HepG2 (cell line): ENCODE results near the gene TBC1D1. TPM values are rescaled to one million over a fixed set of nuclear protein-coding genes. Genes with fewer than 3 reads are reported as not detected.

Source experiments
- ATAC-seq: fragments of 200-7000 bp; cut with Tn5 transposase; 3 replicates; pipeline ENCODE4 v1.9.1; 2020; ENCODE audit warnings: mild to moderate bottlenecking, moderate library complexity
- BruUV-seq: library from RNA; stranded (reverse); fragments of 400-500 nt; replicated peaks from 2 replicates; lab custom pipeline; 2021; lab: Mats Ljungman, UMichigan
- CTCF ChIA-PET: fragments of 300-600 bp; formaldehyde crosslinking; extraction: SDS; loops from one replicate; lab custom pipeline; 2021; ENCODE audit warnings: low total read pairs, inconsistent platforms, low intra/inter-chr PET ratio; lab: Yijun Ruan, JAX
- POLR2A ChIA-PET: fragments of 350-600 bp; sonication (Branson Sonifier 250); formaldehyde crosslinking; loops from one replicate; lab custom pipeline; 2020; ENCODE audit warnings: antibody characterized with exemption, inconsistent platforms; lab: Yijun Ruan, JAX
- DNase-seq: peaks from one replicate; pipeline ENCODE4 v3.0.0-alpha.2; 2015; ENCODE audit warnings: low spot score
- FAIRE-seq: peaks from 3 replicates; lab custom pipeline; 2011; peaks lifted over from hg19 to GRCh38; lab: Jason Lieb, UNC
- H2AFZ ChIP-seq: one replicate; pipeline ENCODE4 v1.6.1; 2011; ENCODE audit warnings: low read length, inconsistent platforms
- H3K27ac ChIP-seq: fragments of 300-600 bp; 3 replicates; pipeline ENCODE4 v1.8.0; 2011; ENCODE audit warnings: mixed run types, mild to moderate bottlenecking, mixed read lengths, low read length, inconsistent platforms; ENCODE audit not compliant: insufficient read depth; ENCODE audit errors: extremely low read length
- H3K27me3 ChIP-seq, 2 experiments: fragments of 200-600 bp in 1 of 2; 2 replicates in 1 of 2; 3 replicates in 1 of 2; pipeline versions ENCODE4 v1.6.0 to v1.8.0; 2011; ENCODE audit warnings: low read length in 2 of 2, mild to moderate bottlenecking in 2 of 2, moderate library complexity in 2 of 2, inconsistent platforms in 1 of 2; ENCODE audit not compliant: insufficient read depth in 2 of 2, control insufficient read depth in 1 of 2
- H3K36me3 ChIP-seq, 2 experiments: fragments of 200-600 bp in 1 of 2; replicated peaks in 1 of 2; 2 replicates in 1 of 2; 3 replicates in 1 of 2; pipeline versions ENCODE4 v1.5.1 to v1.8.0; 2011; ENCODE audit warnings: low read length in 2 of 2, inconsistent platforms in 1 of 2; ENCODE audit not compliant: insufficient read depth in 2 of 2, control insufficient read depth in 1 of 2
- H3K4me1 ChIP-seq: 2 replicates; pipeline ENCODE4 v1.5.1; 2012; ENCODE audit warnings: low read length, inconsistent platforms; ENCODE audit not compliant: insufficient read depth
- H3K4me2 ChIP-seq: 2 replicates; pipeline ENCODE4 v1.6.0; 2011; ENCODE audit warnings: low read depth, low read length, inconsistent platforms
- H3K4me3 ChIP-seq, 3 experiments: fragments of 200-600 bp in 1 of 3; sonication (generic), shearing (Covaris generic) in 1 of 3; replicated peaks in 1 of 3; 2 replicates each; pipeline ENCODE4 v1.5.1; 2011 to 2016; ENCODE audit warnings: low read length in 3 of 3, inconsistent platforms in 2 of 3, low read depth in 2 of 3, mild to moderate bottlenecking in 2 of 3, control low read depth in 1 of 3, mixed read lengths in 1 of 3; ENCODE audit not compliant: insufficient read depth in 1 of 3
- H3K79me2 ChIP-seq: one replicate; pipeline ENCODE4 v1.6.1; 2011; ENCODE audit warnings: low read length, inconsistent platforms; ENCODE audit not compliant: insufficient read depth
- H3K9ac ChIP-seq: 2 replicates; pipeline ENCODE4 v1.6.0; 2011; ENCODE audit warnings: mild to moderate bottlenecking, low read depth, low read length, inconsistent platforms; ENCODE audit not compliant: insufficient read depth
- H3K9me3 ChIP-seq: 2 replicates; pipeline ENCODE4 v1.5.1; 2012; ENCODE audit warnings: mild to moderate bottlenecking, low read length
- H4K20me1 ChIP-seq: 2 replicates; pipeline ENCODE4 v1.6.0; 2011; ENCODE audit warnings: inconsistent platforms, mild to moderate bottlenecking, low read length, moderate library complexity; ENCODE audit not compliant: insufficient read depth
- CBFB ChIP-seq: sonication (generic); formaldehyde crosslinking; IDR thresholded peaks from 2 replicates; pipeline ENCODE4 v1.4.0; 2020; ENCODE audit warnings: missing genetic modification reagents
- CBX2 ChIP-seq, 2 experiments: fragments of 200-600 bp in 1 of 2; sonication (generic); formaldehyde crosslinking in 1 of 2; IDR thresholded peaks; 2 replicates each; pipeline versions ENCODE4 v1.7.0 to v1.8.1; 2018 to 2022; ENCODE audit warnings: low read depth in 2 of 2, low read length in 1 of 2, mild to moderate bottlenecking in 1 of 2, missing genetic modification reagents in 1 of 2
- DMAP1 ChIP-seq: IDR thresholded peaks from 2 replicates; pipeline ENCODE4 v1.6.1; 2016
- EP300 ChIP-seq, 3 experiments: sonication (generic) in 1 of 3; formaldehyde crosslinking in 1 of 3; IDR thresholded peaks; 2 replicates each; pipeline versions ENCODE4 v1.5.1 to v1.6.1; 2011 to 2020; ENCODE audit warnings: low read depth in 2 of 3, low read length in 2 of 3, borderline replicate concordance in 1 of 3, improper control_type of control experiment in 1 of 3, mild to moderate bottlenecking in 1 of 3, missing genetic modification reagents in 1 of 3, moderate library complexity in 1 of 3
- GATAD2A ChIP-seq: IDR thresholded peaks from 2 replicates; pipeline ENCODE4 v1.6.1; 2016
- GFI1 ChIP-seq: sonication (generic); formaldehyde crosslinking; IDR thresholded peaks from 2 replicates; pipeline ENCODE4 v1.5.0; 2020; ENCODE audit warnings: missing genetic modification reagents, mild to moderate bottlenecking, borderline replicate concordance
- KLF16 ChIP-seq, 2 experiments: sonication (generic) in 1 of 2; formaldehyde crosslinking in 1 of 2; IDR thresholded peaks; 2 replicates each; pipeline versions ENCODE4 v1.6.1 to v1.8.0; 2016 to 2023; ENCODE audit warnings: missing genetic modification reagents in 2 of 2, missing compliant biosample characterization in 1 of 2
- PRPF4 ChIP-seq: fragments of 200-400 bp; formaldehyde crosslinking; IDR thresholded peaks from 2 replicates; pipeline ENCODE4 v1.6.1; 2016; ENCODE audit warnings: low read length, low read depth; ENCODE audit not compliant: poor library complexity, severe bottlenecking
- RFX3 ChIP-seq: IDR thresholded peaks from 2 replicates; pipeline ENCODE4 v1.6.1; 2016; ENCODE audit warnings: missing biosample characterization, missing genetic modification reagents
- ZBTB20 ChIP-seq: sonication (generic); formaldehyde crosslinking; IDR thresholded peaks from 2 replicates; pipeline ENCODE4 v1.8.1; 2023; ENCODE audit warnings: missing genetic modification reagents, low read depth, mild to moderate bottlenecking, borderline replicate concordance
- ZBTB37 ChIP-seq: sonication (generic); formaldehyde crosslinking; IDR thresholded peaks from 2 replicates; pipeline ENCODE4 v1.4.0; 2020; ENCODE audit warnings: mild to moderate bottlenecking, missing genetic modification reagents
- ZNF207 ChIP-seq: fragments of 450-650 bp; IDR thresholded peaks from 2 replicates; pipeline ENCODE4 v1.6.1; 2016; ENCODE audit warnings: antibody characterized with exemption, borderline replicate concordance
- ZNF331 ChIP-seq: sonication (generic); formaldehyde crosslinking; IDR thresholded peaks from 2 replicates; pipeline ENCODE4 v1.4.0; 2020; ENCODE audit warnings: missing genetic modification reagents
- ZNF431 ChIP-seq: sonication (generic); formaldehyde crosslinking; IDR thresholded peaks from 2 replicates; pipeline ENCODE4 v1.9.0; 2022; ENCODE audit warnings: missing genetic modification reagents, low read depth, mild to moderate bottlenecking, borderline replicate concordance
- ZNF563 ChIP-seq: sonication (generic); formaldehyde crosslinking; IDR thresholded peaks from 2 replicates; pipeline ENCODE4 v1.8.0; 2022; ENCODE audit warnings: mild to moderate bottlenecking, moderate library complexity, missing genetic modification reagents
- ZNF607 ChIP-seq: sonication (generic); formaldehyde crosslinking; IDR thresholded peaks from 2 replicates; pipeline ENCODE4 v1.5.1; 2020; ENCODE audit warnings: missing genetic modification reagents, mild to moderate bottlenecking, borderline replicate concordance
- ZNF639 ChIP-seq: conservative IDR thresholded peaks from 2 replicates; pipeline ENCODE4 v1.6.1; 2018; ENCODE audit warnings: missing genetic modification reagents
- ZNF703 ChIP-seq: sonication (generic); formaldehyde crosslinking; IDR thresholded peaks from 2 replicates; pipeline ENCODE4 v1.5.1; 2020; ENCODE audit warnings: missing genetic modification reagents, mild to moderate bottlenecking, moderate library complexity, borderline replicate concordance
- ZNF788 ChIP-seq: sonication (generic); formaldehyde crosslinking; IDR thresholded peaks from 2 replicates; pipeline ENCODE4 v1.5.0; 2020; ENCODE audit warnings: mild to moderate bottlenecking, missing genetic modification reagents, borderline replicate concordance
- in situ Hi-C: cut with HindIII; loops from 2 replicates; pipeline ENCODE4 v1.10.0; 2017; ENCODE audit warnings: low pct_unique_long_range_greater_than_20kb; ENCODE audit not compliant: extremely low pct_ligation_motif_present
- intact Hi-C: fragments of 100-400 bp; cut with micrococcal nuclease; formaldehyde crosslinking; loops from one replicate; pipeline ENCODE4 v1.10.0; 2022; ENCODE audit not compliant: unreplicated experiment
- polyA plus RNA-seq, 8 experiments: library from polyadenylated mRNA; depleted of rRNA in 3 of 8; stranded (reverse) in 7 of 8; unstranded in 1 of 8; fragments of >200 nt; fragmentation: Illumina TruSeq in 4 of 8; extraction: Trizol in 4 of 8; gene quantifications; 2 replicates each; pipeline versions ENCODE4 v1.2.1 to v1.2.3, GENCODE V29; 2011 to 2016; ENCODE audit warnings: low read depth in 4 of 8, missing spikeins in 1 of 8, mixed read lengths in 1 of 8; ENCODE audit not compliant: insufficient read depth in 1 of 8
- total RNA-seq, 5 experiments: library from RNA; depleted of rRNA; stranded (reverse); fragments of >200 nt; fragmentation: Illumina TruSeq; extraction: Trizol; gene quantifications; 2 replicates each; pipeline ENCODE4 v1.2.3, GENCODE V29; 2016; ENCODE audit warnings: low read depth in 1 of 5

TBC1D1 gene
- total and polyA plus RNA-seq, 2 of the 13 experiments (the other 11 are each of a cell fraction or from before 2014, with no cell fraction given): 37.3 to 62.8 TPM

- no peak for TF ChIP-seq EP300 (IDR thresholded peaks at IDR 0.05; ENCODE audit: low read depth in 2 of 2, low read length in 2 of 2)
- TF ChIP-seq EP300 (CRISPR knock-in tag; IDR thresholded peaks at IDR 0.05; ENCODE audit: borderline replicate concordance): no peak
- no peak for TF ChIP-seq ZNF703 (CRISPR knock-in tag)
- no peak for TF ChIP-seq KLF16 (CRISPR knock-in tag; IDR thresholded peaks at IDR 0.05)
- TF ChIP-seq ZNF331: no peak
- TF ChIP-seq ZNF563 (CRISPR knock-in tag): no peak
- no peak for TF ChIP-seq ZNF207
- no peak for TF ChIP-seq GFI1
- TF ChIP-seq ZNF639 (CRISPR knock-in tag): no peak
- TF ChIP-seq PRPF4: no peak
- TF ChIP-seq RFX3: no peak
- no peak for TF ChIP-seq ZNF788
- TF ChIP-seq DMAP1 (CRISPR knock-in tag): no peak
- TF ChIP-seq ZBTB20: no peak
These were observed 255.5 kb downstream of the TBC1D1 start (continued) for GRCh38 chr4:38146383-38146782.

GRCh38 chr4:38149472-38149996 is 258.6 kb downstream of the TBC1D1 start:
- Histone ChIP-seq H3K27me3 (no peaks in the 10 kb centered on the region), H3K4me2 (no peak overlapping the region), H3K9me3 (no peaks in the 10 kb centered on the region), H3K36me3 (no peaks in the 10 kb centered on the region), H3K9ac (no peak overlapping the region), H3K4me3 (no peak overlapping the region), H3K79me2 (no peaks in the 10 kb centered on the region), H3K27ac (no peak overlapping the region), H3K4me1 (peaks cover 28% of the 10 kb centered on the region), H2AFZ (peak overlapping the region; percentile 32), H4K20me1 (no peaks in the 10 kb centered on the region)
- in situ Hi-C loops (no loop called here), intact Hi-C loops (no loop called here)
- FAIRE-seq: no peak
- TF ChIP-seq GATAD2A (no peak), ZNF431 (CRISPR knock-in tag) (no peak), ZNF607 (no peak), ZBTB37 (CRISPR knock-in tag) (no peak), CBFB (CRISPR knock-in tag) (no peak), CBX2 (IDR thresholded peaks at IDR 0.05; ENCODE audit: low read depth, low read length) (no peak), CBX2 (CRISPR knock-in tag; IDR thresholded peaks at IDR 0.05; ENCODE audit: low read depth) (no peak)
- ATAC-seq: peak; percentile 23; the same call in 1 of the 3 replicates
- ChIA-PET CTCF (no interaction called here), POLR2A (no interaction called here)
- DNase-seq: no peak
- BruUV-seq: no TSS peak
